Chondrocyte (in vitro differentiated cells): ENCODE results near the gene PRPH2. TPM values are rescaled to one million over a fixed set of nuclear protein-coding genes. Genes with fewer than 3 reads are reported as not detected.
A peak's percentile ranks its signal among the peaks of the same experiment; 100 is the strongest.

Source experiments
- DNase-seq: peaks from one replicate; pipeline ENCODE4 v3.0.0; 2021; ENCODE audit warnings: mixed read lengths, low spot score
- H3K27ac Mint-ChIP-seq: one replicate; pipeline ENCODE4 v1.8.0; 2021; ENCODE audit warnings: mild to moderate bottlenecking, moderate library complexity, mixed read lengths; ENCODE audit not compliant: unreplicated experiment
- H3K27me3 Mint-ChIP-seq: 2 replicates; pipeline ENCODE4 v1.8.0; 2021; ENCODE audit warnings: low read depth, mixed read lengths
- H3K36me3 Mint-ChIP-seq: 2 replicates; pipeline ENCODE4 v1.8.0; 2021; ENCODE audit warnings: low read depth, mixed read lengths
- H3K4me1 Mint-ChIP-seq: 2 replicates; pipeline ENCODE4 v1.8.0; 2021; ENCODE audit warnings: low read depth, mild to moderate bottlenecking, mixed read lengths
- H3K4me3 Mint-ChIP-seq: one replicate; pipeline ENCODE4 v1.8.0; 2021; ENCODE audit warnings: mild to moderate bottlenecking, moderate library complexity, mixed read lengths; ENCODE audit not compliant: unreplicated experiment
- H3K9me3 Mint-ChIP-seq: 2 replicates; pipeline ENCODE4 v1.8.0; 2021; ENCODE audit warnings: low read depth, mixed read lengths
- CTCF ChIP-seq: fragments of 200-600 bp; sonication (generic); IDR thresholded peaks from 2 replicates; pipeline ENCODE4 v1.5.0; 2021; ENCODE audit warnings: antibody characterized with exemption, mild to moderate bottlenecking, moderate library complexity
- total RNA-seq: library from RNA; stranded (reverse); gene quantifications from 3 replicates; pipeline ENCODE4 v1.2.1, GENCODE V29; 2021

PRPH2 gene
- total RNA-seq, 1 donor from 2014 or later, result not detected

- no peak overlapping the region for H3K4me3 Mint-ChIP-seq
These were observed 34.3 kb upstream of the PRPH2 start for GRCh38 chr6:42756722-42757121.

GRCh38 chr6:42754759-42755158 is 32.4 kb upstream of the PRPH2 start:
- no peak for DNase-seq
- no peak for TF ChIP-seq CTCF
- no peak overlapping the region for H3K27ac Mint-ChIP-seq
- peaks cover 6% of the 10 kb centered on the region for H3K36me3 Mint-ChIP-seq
- H3K4me1 Mint-ChIP-seq, result no peaks in the 10 kb centered on the region
- no peak overlapping the region for H3K4me3 Mint-ChIP-seq
- no peaks in the 10 kb centered on the region for H3K27me3 Mint-ChIP-seq
- no peaks in the 10 kb centered on the region for H3K9me3 Mint-ChIP-seq

More at GRCh38 chr6:42756722-42757121, 34.3 kb upstream of the PRPH2 start:
- Mint-ChIP-seq H3K9me3 (no peaks in the 10 kb centered on the region), H3K4me1 (no peaks in the 10 kb centered on the region), H3K27me3 (no peaks in the 10 kb centered on the region), H3K27ac (no peak overlapping the region), H3K36me3 (peaks cover 6% of the 10 kb centered on the region)
- TF ChIP-seq CTCF, result no peak
- DNase-seq, result no peak

GRCh38 chr6:42751055-42751454 is 28.7 kb upstream of the PRPH2 start:
- no peaks in the 10 kb centered on the region for H3K27me3 Mint-ChIP-seq
- TF ChIP-seq CTCF, result no peak
- no peak overlapping the region for H3K27ac Mint-ChIP-seq
- peaks cover 22% of the 10 kb centered on the region for H3K4me1 Mint-ChIP-seq
- H3K4me3 Mint-ChIP-seq, result no peak overlapping the region
- peaks cover 2% of the 10 kb centered on the region for H3K36me3 Mint-ChIP-seq
- DNase-seq, result no peak
- H3K9me3 Mint-ChIP-seq, result no peaks in the 10 kb centered on the region

GRCh38 chr6:42748203-42748898 is 26.0 kb upstream of the PRPH2 start:
- Mint-ChIP-seq H3K4me1 (peaks cover 37% of the 10 kb centered on the region), H3K27me3 (no peaks in the 10 kb centered on the region), H3K9me3 (no peaks in the 10 kb centered on the region), H3K36me3 (peaks cover 3% of the 10 kb centered on the region), H3K27ac (peak overlapping the region; percentile 90), H3K4me3 (peak overlapping the region; percentile 96)
- DNase-seq, result no peak
- TF ChIP-seq CTCF, result no peak

GRCh38 chr6:42746463-42747391 is 24.3 kb upstream of the PRPH2 start:
- H3K27me3 Mint-ChIP-seq, result no peaks in the 10 kb centered on the region
- H3K27ac Mint-ChIP-seq, result peak overlapping the region; percentile 90

More at GRCh38 chr6:42746463-42747391, 24.3 kb upstream of the PRPH2 start:
- no peak for TF ChIP-seq CTCF
- Mint-ChIP-seq H3K4me3 (peak overlapping the region; percentile 96), H3K4me1 (peaks cover 40% of the 10 kb centered on the region), H3K36me3 (peaks cover 2% of the 10 kb centered on the region), H3K9me3 (no peaks in the 10 kb centered on the region)
- peak; percentile 93 for DNase-seq
